Right lobe of liver (tissue), 4 donors: Measurements from ENCODE around the gene ASCL2.

Source experiments
- CTCF ChIP-seq, 4 donors: fragments of 200-600 bp in 3 of 4; fragments of 450-650 bp in 1 of 4; IDR thresholded peaks; one replicate each; pipeline versions ENCODE4 v1.5.1 to v1.8.0; 2016 to 2022; ENCODE audit warnings: antibody characterized with exemption in 4 of 4, mild to moderate bottlenecking in 2 of 4
- POLR2A ChIP-seq: fragments of 450-650 bp; IDR thresholded peaks from one replicate; pipeline ENCODE4 v1.6.1; 2017; ENCODE audit warnings: antibody characterized with exemption, mild to moderate bottlenecking
- donor health status: DM: no; HTN: no; CAD: no.
- donor health status: DM: no; HTN: no; CAD: no.
- donor health status: DM: no; HTN: yes; CAD: no.

DNA sequence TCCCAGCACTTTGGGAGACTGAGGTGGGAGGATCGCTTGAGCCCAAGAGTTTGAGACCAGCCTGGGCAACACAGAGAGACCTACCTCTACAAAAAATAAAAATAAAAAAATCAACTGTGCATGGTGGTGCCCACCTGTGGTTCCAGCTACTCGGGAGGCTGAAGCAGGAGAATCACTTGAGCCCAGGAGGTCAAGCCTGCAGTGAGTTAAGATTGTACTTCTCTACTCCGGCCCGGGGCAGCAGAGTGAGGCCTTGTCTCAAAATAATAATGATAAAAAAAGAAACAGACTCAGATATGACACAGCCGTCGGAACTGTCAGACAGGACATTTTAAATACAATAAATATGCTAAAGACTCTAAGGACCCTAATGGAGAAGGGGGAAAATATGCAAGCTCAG lies 18.4 kb downstream of the ASCL2 start:
- no peak for TF ChIP-seq CTCF (IDR thresholded peaks at IDR 0.05)
- TF ChIP-seq POLR2A: no peak
